ENCODE measurements around the gene MYO1H. TPM values are rescaled to one million over a fixed set of nuclear protein-coding genes. Genes with fewer than 3 reads are reported as not detected.

MYO1H gene
- total and polyA plus RNA-seq, 2 of the 8 experiments (the other 6 are each of a cell fraction or from before 2014, with no cell fraction given), result 0.03 TPM; not detected in 1

- no peak overlapping the region for H2AFZ ChIP-seq (ENCODE audit: low read length)
- no peaks in the 10 kb centered on the region for H3K23me2 ChIP-seq (ENCODE audit: low read depth, low read length)
- TF ChIP-seq GABPA (IDR thresholded peaks at IDR 0.05; ENCODE audit: borderline replicate concordance, insufficient read depth, low read length) (no peak), ZNF274 (IDR thresholded peaks at IDR 0.05; ENCODE audit: borderline replicate concordance, extremely low read depth, low read length) (no peak), CTBP2 (IDR thresholded peaks at IDR 0.05; ENCODE audit: borderline replicate concordance, insufficient read depth, insufficient read length, low read length) (no peak), POLR2AphosphoS5 (IDR thresholded peaks at IDR 0.05; ENCODE audit: low read depth, low read length) (no peak), HDAC2 (IDR thresholded peaks at IDR 0.05; ENCODE audit: borderline replicate concordance in 1 of 2, low read depth in 2 of 2, low read length in 2 of 2) (no peak), POU5F1 (IDR thresholded peaks at IDR 0.05; ENCODE audit: low read depth, low read length) (no peak), TEAD4 (IDR thresholded peaks at IDR 0.05; ENCODE audit: low read depth, low read length) (no peak), CHD2 (IDR thresholded peaks at IDR 0.05; ENCODE audit: low read length) (no peak), SRF (IDR thresholded peaks at IDR 0.05; ENCODE audit: low read depth, low read length) (no peak), BCL11A (IDR thresholded peaks at IDR 0.05; ENCODE audit: low read depth in 2 of 2, low read length in 2 of 2) (no peak), PHF8 (conservative IDR thresholded peaks at IDR 0.05; ENCODE audit: low read depth, low read length) (no peak), SP4 (IDR thresholded peaks at IDR 0.05; ENCODE audit: low read length) (no peak), CREB1 (IDR thresholded peaks at IDR 0.05) (no peak)
- TF ChIP-seq, protein P1, sequence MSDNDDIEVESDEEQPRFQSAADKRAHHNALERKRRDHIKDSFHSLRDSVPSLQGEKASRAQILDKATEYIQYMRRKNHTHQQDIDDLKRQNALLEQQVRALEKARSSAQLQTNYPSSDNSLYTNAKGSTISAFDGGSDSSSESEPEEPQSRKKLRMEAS (IDR thresholded peaks at IDR 0.05), result no peak
- H3K18ac ChIP-seq (ENCODE audit: extremely low read depth, low read length), result no peak overlapping the region
- no peak overlapping the region for H3K4me3 ChIP-seq (ENCODE audit: extremely low read depth in 1 of 4, insufficient read depth in 2 of 4, low read depth in 3 of 4, low read length in 4 of 4)
- H2BK12ac ChIP-seq (ENCODE audit: low read depth, low read length), result no peak overlapping the region
- DNase-seq (ENCODE audit: low read depth in 1 of 2, low spot score in 2 of 2) (no peak), FAIRE-seq (no peak)
- no peak overlapping the region for H2BK120ac ChIP-seq (replicated peaks; ENCODE audit: low read depth, low read length)
- H4K8ac ChIP-seq (ENCODE audit: extremely low read depth, insufficient read depth, low read length), result no peak overlapping the region
- no peak overlapping the region for H3K23ac ChIP-seq (ENCODE audit: insufficient read length)
- H3K9ac ChIP-seq (replicated peaks in 1 of 4; ENCODE audit: extremely low read depth in 1 of 4, low read depth in 3 of 4, low read length in 3 of 4), result no peak overlapping the region
- H4K5ac ChIP-seq (ENCODE audit: insufficient read length, low read depth, low read length), result no peak overlapping the region
- H3K4me1 ChIP-seq (replicated peaks in 1 of 4; ENCODE audit: control insufficient read depth in 3 of 4, insufficient read depth in 4 of 4, low read length in 3 of 4), result peaks cover 21 to 35% (median 25%) of the 10 kb centered on the region in 4 experiments
- no peak overlapping the region for H3K56ac ChIP-seq (replicated peaks; ENCODE audit: insufficient read length, low read depth, low read length)
- H3K36me3 ChIP-seq (ENCODE audit: control insufficient read depth in 2 of 4, insufficient read depth in 4 of 4, low read length in 3 of 4), result peaks cover 4 to 21% (median 8%) of the 10 kb centered on the region in 4 experiments; a peak in 6 of 8 replicates
- H2AK5ac ChIP-seq (ENCODE audit: low read depth, low read length), result no peak overlapping the region
- peaks cover 5 to 23% of the 10 kb centered on the region in 2 experiments for H4K20me1 ChIP-seq (replicated peaks in 1 of 2; ENCODE audit: control insufficient read depth in 1 of 2, insufficient read depth in 2 of 2, low read length in 2 of 2)
- ChIA-PET POLR2A (ENCODE audit: partially characterized antibody) (interaction anchor here (4.6 kb wide), 1 partner anchor 7 kb away, joined by 25 read pairs; no protein-coding TSS in a partner anchor), CTCF (ENCODE audit: partially characterized antibody) (interaction anchor here (1.9 to 19.5 kb wide), 2 partner anchors 16 to 35 kb away, joined by 8 to 245 read pairs; no protein-coding TSS in a partner anchor)
- H3K79me2 ChIP-seq (ENCODE audit: control insufficient read depth in 1 of 2, insufficient read depth in 2 of 2, low read length in 2 of 2), result peaks cover 18 to 96% of the 10 kb centered on the region in 2 experiments
- H4K91ac ChIP-seq (replicated peaks; ENCODE audit: insufficient read length, low read length), result no peak overlapping the region
- no peaks in the 10 kb centered on the region for H3K27me3 ChIP-seq (replicated peaks in 1 of 4; ENCODE audit: control insufficient read depth in 3 of 4, extremely low read depth in 1 of 4, insufficient read depth in 3 of 4, low read length in 3 of 4)
- H3K4ac ChIP-seq (replicated peaks; ENCODE audit: insufficient read length, low read depth, low read length), result no peak overlapping the region
- no peak overlapping the region for H2BK20ac ChIP-seq (ENCODE audit: low read length)
- 0 out of 2 replicates have a peak overlapping the region, but pooled peaks have one; percentile 38 for H2BK15ac ChIP-seq (ENCODE audit: low read length)
- no peaks in the 10 kb centered on the region for H3K9me3 ChIP-seq (ENCODE audit: insufficient read depth in 2 of 2, low read depth in 1 of 2, low read length in 1 of 2)
- 0 out of 2 replicates have a peak overlapping the region, but pooled peaks have one; percentile 28 for H2BK5ac ChIP-seq (ENCODE audit: low read depth, low read length)
- 78% methylated on average over 2 of the region's 2 CpGs; no CpG with 5 or more reads in 1 of the 2 experiments for WGBS, 2 experiments (ENCODE audit: extremely low coverage in 1 of 2, insufficient coverage in 1 of 2, insufficient read length in 1 of 2, insufficient replicate concordance in 2 of 2, low coverage in 1 of 2, low lambda C conversion rate in 2 of 2, missing lambda C conversion rate in 1 of 2)
- H3K27ac ChIP-seq (ENCODE audit: low read depth, low read length), result no peak overlapping the region
- no peak overlapping the region for H3K14ac ChIP-seq (ENCODE audit: insufficient read length)
- H3K4me2 ChIP-seq (ENCODE audit: insufficient read depth in 1 of 2, low read depth in 2 of 2, low read length in 2 of 2), result no peak overlapping the region
- peaks cover 31% of the 10 kb centered on the region for H3K79me1 ChIP-seq (ENCODE audit: low read depth, low read length)
Measured at GRCh38 chr12:109466305-109466704, 118.6 kb downstream of the MYO1H start.
